HG03108 (cell line): ENCODE measurements around the gene TEX29.

Source experiments
- ATAC-seq: cut with Tn5 transposase; IDR thresholded peaks from one replicate; pipeline ENCODE4 v1.9.1; 2021; ENCODE audit warnings: moderate library complexity; ENCODE audit not compliant: unreplicated experiment

TEX29 gene

GRCh38 chr13:111339366-111340143, 19.1 kb downstream of the TEX29 start:
- ATAC-seq: no peak

- ATAC-seq: no peak
Measured at GRCh38 chr13:111341886-111342285, 21.4 kb downstream of the TEX29 start.

GRCh38 chr13:111342721-111343120, 22.3 kb downstream of the TEX29 start:
- no peak for ATAC-seq

GRCh38 chr13:111343186-111343805, 22.9 kb downstream of the TEX29 start:
- ATAC-seq: no peak

- ATAC-seq: no peak
Measured at GRCh38 chr13:111344471-111345191, 24.2 kb downstream of the TEX29 start.

- ATAC-seq: no peak
Measured at GRCh38 chr13:111345682-111346081, 25.2 kb downstream of the TEX29 start.

- no peak for ATAC-seq
Measured at GRCh38 chr13:111346101-111346680, 25.7 kb downstream of the TEX29 start.

- no peak for ATAC-seq
Measured at GRCh38 chr13:111347438-111347837, 27.0 kb downstream of the TEX29 start.

- no peak for ATAC-seq
Measured at GRCh38 chr13:111353508-111353907, 33.1 kb downstream of the TEX29 start.

GRCh38 chr13:111354789-111355188, 34.3 kb downstream of the TEX29 start:
- ATAC-seq: no peak

GRCh38 chr13:111356795-111357194, 36.4 kb downstream of the TEX29 start:
- ATAC-seq: no peak

- no peak for ATAC-seq
Measured at GRCh38 chr13:111359237-111359915, 38.9 kb downstream of the TEX29 start.

- no peak for ATAC-seq
Measured at GRCh38 chr13:111359930-111360329, 39.5 kb downstream of the TEX29 start.

GRCh38 chr13:111360452-111360851, 40.0 kb downstream of the TEX29 start:
- ATAC-seq: no peak

GRCh38 chr13:111361046-111361872, 40.8 kb downstream of the TEX29 start:
- ATAC-seq: no peak

- no peak for ATAC-seq
Measured at GRCh38 chr13:111361873-111362648, 41.6 kb downstream of the TEX29 start.

- ATAC-seq: no peak
Measured at GRCh38 chr13:111363121-111363520, 42.7 kb downstream of the TEX29 start.

GRCh38 chr13:111363591-111363990, 43.1 kb downstream of the TEX29 start:
- no peak for ATAC-seq
